Prostate gland (tissue), 2 donors: ENCODE results near the gene NFIX.

Experiments
- POLR2AphosphoS5 ChIP-seq: sonication (generic); formaldehyde crosslinking; IDR thresholded peaks from one replicate; pipeline ENCODE4 v1.6.1; 2017; ENCODE audit warnings: antibody characterized with exemption
- TF ChIP-seq, protein P1 (sequence below), 4 experiments: fragments of 200-600 bp in 2 of 4; fragments of 450-650 bp in 2 of 4; sonication (generic) in 2 of 4; IDR thresholded peaks; 1 replicate in 3 of 4; 2 replicates in 1 of 4; pipeline ENCODE4 v1.5.1; 2016 to 2019; ENCODE audit warnings: antibody characterized with exemption in 4 of 4, mild to moderate bottlenecking in 2 of 4, moderate library complexity in 2 of 4

DNA sequence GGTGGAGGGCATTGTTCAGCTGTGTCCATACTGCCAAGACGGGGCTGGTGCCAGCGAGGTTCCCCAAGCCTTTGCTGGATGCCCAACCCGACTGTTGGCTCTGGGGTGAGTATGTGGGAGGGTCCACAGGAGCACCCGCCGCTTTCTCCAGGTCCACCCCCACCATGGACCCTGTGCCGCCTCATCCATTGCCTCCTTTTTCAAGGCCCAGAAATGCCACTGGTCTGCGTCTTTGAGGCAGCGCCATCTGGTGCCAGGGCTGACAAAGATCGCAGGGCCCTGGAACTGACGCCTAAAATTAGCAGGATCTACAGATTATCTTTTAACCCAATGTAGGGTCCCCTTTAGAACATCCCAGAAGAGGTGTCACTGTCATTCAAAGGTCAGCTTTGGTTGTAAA is 34.6 kb downstream of the NFIX start:
- TF ChIP-seq, protein P1, sequence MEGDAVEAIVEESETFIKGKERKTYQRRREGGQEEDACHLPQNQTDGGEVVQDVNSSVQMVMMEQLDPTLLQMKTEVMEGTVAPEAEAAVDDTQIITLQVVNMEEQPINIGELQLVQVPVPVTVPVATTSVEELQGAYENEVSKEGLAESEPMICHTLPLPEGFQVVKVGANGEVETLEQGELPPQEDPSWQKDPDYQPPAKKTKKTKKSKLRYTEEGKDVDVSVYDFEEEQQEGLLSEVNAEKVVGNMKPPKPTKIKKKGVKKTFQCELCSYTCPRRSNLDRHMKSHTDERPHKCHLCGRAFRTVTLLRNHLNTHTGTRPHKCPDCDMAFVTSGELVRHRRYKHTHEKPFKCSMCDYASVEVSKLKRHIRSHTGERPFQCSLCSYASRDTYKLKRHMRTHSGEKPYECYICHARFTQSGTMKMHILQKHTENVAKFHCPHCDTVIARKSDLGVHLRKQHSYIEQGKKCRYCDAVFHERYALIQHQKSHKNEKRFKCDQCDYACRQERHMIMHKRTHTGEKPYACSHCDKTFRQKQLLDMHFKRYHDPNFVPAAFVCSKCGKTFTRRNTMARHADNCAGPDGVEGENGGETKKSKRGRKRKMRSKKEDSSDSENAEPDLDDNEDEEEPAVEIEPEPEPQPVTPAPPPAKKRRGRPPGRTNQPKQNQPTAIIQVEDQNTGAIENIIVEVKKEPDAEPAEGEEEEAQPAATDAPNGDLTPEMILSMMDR (IDR thresholded peaks at IDR 0.05): peak; percentile 53 to 79 (median 59)
- peak; percentile 42 for TF ChIP-seq POLR2AphosphoS5
